GM15510 (cell line): ENCODE data around the gene SUV39H1.

Experiments
- POLR2A ChIP-seq: IDR thresholded peaks from 3 replicates; pipeline ENCODE4 v1.6.1; 2011; ENCODE audit warnings: borderline replicate concordance; ENCODE audit not compliant: insufficient read length; ENCODE audit errors: extremely low read depth

Gene SUV39H1

GRCh38 chrX:48737213-48737938 lies 40.8 kb downstream of the SUV39H1 start:
- peak; percentile 66 for TF ChIP-seq POLR2A

- no peak for TF ChIP-seq POLR2A
These were observed 41.4 kb downstream of the SUV39H1 start for GRCh38 chrX:48737940-48738339.

DNA sequence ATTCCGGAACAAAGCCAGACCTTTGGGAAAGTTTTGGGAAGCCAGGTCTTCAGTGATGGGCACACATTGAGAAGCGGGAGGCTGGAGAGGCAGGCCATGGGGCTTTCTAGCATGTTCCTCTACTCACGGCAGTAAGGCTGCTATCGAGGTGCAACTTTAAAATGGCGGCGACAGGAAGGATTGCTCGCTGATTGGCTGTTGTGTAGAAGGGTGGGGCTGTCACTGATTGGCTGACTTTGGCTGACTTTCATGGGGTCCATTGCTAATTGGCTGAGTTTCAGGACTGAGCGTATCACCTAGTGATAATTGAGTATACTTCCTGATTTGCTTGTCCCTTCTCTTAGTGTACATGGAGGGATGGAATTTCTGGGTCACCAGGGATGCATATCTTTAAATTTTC lies 45.3 kb downstream of the SUV39H1 start:
- no peak for TF ChIP-seq POLR2A

GRCh38 chrX:48745222-48745621 lies 48.7 kb downstream of the SUV39H1 start:
- TF ChIP-seq POLR2A = no peak

DNA sequence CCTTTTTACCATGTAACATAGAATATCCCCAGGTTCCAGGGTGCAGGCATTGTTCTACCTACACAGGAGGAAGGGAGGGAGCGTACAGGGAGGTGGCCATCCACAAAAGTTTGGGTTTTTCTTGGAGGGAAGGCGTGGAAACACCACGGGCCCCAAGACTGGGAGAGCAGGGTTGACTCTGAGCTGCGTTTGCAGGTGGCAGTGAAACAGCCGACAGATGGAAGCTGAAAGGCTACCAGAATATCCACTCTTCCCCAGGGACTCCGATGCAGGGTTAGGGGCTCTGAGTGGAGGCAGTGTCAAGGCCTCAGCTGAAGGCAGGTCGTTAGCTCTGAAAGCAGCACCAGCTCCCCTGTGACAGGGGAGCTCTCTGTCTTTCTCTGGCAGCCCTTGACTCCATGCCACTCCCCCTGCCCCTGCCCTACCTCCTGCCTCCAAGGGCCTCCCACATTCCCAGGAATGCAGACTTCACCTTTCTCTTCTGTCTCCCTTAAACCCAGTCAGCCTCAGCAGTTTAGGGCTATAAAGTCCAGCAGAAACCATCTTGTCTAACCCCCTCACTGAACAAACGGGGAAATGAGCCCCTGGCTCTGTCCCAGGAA lies 51.0 kb downstream of the SUV39H1 start:
- TF ChIP-seq POLR2A = no peak

- no peak for TF ChIP-seq POLR2A
These were observed 52.6 kb downstream of the SUV39H1 start for GRCh38 chrX:48749182-48749581.

- no peak for TF ChIP-seq POLR2A
These were observed 54.8 kb downstream of the SUV39H1 start for GRCh38 chrX:48751343-48751742.

DNA sequence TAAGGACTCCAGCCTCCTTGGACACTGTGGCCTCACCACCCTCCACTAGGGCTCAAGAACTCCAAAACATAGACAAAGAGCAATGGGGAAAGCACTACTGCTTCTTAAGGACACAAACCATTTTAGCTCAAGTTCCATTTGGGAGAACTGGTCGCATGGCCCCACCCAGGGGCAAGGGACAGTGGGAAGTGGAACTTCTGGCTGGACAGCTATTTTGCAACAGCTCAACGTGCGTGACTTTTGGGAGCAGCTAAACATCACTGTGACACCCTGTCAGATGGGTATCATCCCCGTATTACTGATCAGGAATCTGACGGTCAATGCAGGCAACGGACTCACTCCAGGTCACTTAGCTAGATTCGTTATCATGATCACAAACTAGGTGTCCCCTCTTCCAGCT lies 56.0 kb downstream of the SUV39H1 start:
- TF ChIP-seq POLR2A = no peak

DNA sequence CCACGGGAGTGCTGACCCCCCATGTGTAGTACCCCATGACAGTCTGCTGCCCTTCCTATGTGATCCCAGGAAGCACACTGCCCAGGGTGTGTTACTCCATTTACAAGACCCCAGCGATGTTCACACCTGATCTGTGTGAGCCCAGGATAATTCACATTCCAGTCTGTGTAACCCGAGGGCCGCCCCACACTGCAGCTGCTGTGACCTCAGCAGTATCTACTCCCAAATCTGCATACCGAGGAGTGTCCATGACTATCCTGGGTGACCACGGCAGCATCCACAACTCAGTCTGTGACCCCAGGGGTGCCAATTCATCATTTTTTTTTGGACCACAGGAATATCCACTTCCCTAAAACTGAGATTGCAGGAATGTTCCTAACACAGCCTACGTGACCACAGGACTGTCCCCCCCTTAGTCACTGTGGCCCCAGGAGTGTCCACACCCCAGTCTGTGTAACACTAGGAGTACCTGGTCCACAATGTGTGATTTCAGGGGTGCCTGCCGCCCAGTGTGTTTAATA lies 57.2 kb downstream of the SUV39H1 start:
- no peak for TF ChIP-seq POLR2A

DNA sequence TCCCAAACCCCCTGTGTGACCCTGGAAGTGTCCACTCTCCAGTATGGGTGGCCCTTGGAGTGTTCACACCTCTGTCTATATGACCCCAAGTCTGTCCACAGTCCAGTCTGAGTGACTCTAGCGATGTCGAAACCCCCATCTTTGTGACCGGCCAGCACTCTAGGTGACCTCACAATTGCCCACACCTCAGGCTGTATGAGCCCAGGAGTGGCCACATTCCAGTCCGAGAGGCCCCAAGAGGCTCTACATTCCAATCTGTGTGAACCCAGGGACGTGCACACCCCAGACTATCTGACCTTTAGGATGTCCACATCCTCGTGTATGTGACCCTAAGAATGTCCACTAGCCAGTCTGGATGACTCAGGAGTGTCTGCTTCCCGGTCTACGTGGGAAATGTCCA lies 57.7 kb downstream of the SUV39H1 start:
- no peak for TF ChIP-seq POLR2A
